Dermis microvascular lymphatic vessel endothelial cell (primary cell): ENCODE data around the gene DNER. TPM values are rescaled to one million over a fixed set of nuclear protein-coding genes. Genes with fewer than 3 reads are reported as not detected.

Experiments
- DNase-seq, 2 donors: peaks; one replicate each; pipeline versions ENCODE4 v3.0.0 to v3.0.0-alpha.2; 2010; ENCODE audit warnings: low read depth in 2 of 2
- total RNA-seq: library from RNA; depleted of rRNA; stranded (reverse); fragments of >200 nt; gene quantifications from 2 replicates; pipeline ENCODE4 v1.2.1, GENCODE V29; 2014

The DNER gene
- total RNA-seq, 1 donor from 2014 or later = under 0.01 TPM

DNA sequence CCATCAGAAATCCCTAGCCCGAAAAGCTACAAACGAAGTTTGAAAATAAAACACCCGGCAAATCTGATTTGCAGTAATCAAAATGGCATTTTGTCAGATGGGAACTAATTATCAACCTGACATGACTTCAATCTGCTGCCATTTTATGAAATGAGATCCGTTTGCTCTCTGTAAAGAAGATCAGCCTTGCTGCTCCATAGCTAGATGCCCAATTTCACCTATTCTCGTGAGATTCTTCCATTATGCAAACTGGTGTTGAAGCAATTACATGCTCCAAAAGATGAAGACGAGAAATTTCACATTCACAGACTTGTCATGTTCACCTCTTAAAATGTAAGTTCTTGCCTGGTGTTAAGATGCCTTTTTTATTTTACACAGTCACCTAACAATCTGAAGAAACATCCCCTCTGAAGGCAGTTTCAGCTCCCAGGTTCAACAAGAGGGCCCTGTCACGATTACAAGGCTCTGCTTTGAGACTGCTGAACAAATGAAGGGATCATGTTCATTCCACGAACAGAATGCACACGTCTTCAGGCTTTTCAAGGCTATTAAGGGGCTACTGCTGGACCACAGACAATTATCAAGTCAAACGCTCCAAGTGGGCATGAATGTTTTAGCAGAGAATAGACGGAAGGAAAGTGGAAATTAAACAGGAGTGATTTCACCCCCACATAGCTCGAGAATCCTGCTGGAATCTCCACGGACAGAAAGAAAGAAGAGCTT lies 270.6 kb downstream of the DNER start:
- peak in 1 of 2 donors; percentile 24 for DNase-seq

DNA sequence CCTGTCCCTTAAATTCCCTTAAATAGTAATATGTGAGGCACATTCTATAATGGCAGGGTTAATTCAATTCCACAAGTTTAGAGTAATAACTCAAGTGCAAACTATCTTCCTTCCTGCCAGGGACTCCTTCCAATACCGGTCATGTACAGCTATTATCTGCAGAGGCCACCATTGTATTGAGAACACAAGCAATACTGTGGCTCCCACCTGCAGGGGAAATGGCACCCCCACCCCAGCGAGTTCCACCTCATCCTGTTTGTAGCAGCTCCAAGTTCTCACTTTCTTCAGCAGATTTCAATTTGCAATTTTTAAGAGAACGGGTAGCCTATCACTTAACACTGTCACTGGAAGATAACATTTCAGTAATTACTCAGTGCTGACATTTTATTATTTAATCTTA lies 271.2 kb downstream of the DNER start:
- peak in 1 of 2 donors; percentile 70 for DNase-seq

DNA sequence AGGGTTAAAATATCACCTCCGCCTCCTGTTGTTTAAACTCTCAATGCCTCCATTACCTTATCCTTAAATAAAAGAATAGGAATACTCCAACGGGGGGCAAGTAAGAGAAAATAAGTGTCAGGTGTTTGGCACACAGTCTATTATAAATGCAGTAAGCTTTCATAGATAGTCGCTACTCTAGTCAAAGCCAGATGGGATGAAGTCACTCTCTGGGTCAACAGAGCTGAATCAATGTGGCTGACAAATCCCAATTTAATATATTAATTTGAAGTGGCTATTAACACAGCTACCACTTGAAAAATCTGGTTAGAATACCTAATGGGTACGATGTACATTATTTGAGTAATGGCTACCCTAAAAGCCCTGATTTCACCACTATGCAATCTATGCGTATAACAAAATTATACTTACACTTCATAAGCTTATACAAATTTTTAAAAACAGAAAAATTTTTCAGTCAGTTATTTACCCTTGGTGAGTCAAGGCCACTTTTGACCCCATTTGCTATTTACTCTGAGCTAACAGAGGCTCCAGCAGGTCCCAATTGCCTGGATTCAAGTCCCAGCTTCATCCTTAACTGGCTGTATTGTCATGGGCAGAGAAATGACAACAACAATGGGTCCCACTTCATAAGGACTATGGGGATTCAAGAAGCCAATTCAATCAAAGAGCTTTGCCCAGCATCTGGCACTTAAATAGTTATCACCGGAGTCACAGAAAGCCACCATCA lies 275.8 kb downstream of the DNER start:
- no peak for DNase-seq

DNA sequence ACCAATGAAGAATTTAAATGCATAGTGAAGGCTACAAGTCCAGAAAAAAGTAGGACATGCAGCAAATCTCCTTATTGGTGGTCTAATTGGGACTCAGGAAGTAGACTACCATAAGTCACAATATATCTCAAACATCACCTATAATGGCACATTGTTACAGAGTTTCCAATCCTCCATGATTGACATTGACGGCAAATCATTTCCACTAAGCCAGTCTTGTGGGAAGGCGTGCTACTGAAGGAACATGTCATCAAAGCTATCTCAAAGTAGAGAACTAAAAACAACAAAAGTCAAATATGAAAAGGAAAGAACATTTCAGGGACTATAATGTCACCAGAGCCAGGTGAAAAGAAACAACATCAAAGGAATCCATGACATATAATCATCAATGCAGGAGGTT lies 276.9 kb downstream of the DNER start:
- DNase-seq = no peak

DNA sequence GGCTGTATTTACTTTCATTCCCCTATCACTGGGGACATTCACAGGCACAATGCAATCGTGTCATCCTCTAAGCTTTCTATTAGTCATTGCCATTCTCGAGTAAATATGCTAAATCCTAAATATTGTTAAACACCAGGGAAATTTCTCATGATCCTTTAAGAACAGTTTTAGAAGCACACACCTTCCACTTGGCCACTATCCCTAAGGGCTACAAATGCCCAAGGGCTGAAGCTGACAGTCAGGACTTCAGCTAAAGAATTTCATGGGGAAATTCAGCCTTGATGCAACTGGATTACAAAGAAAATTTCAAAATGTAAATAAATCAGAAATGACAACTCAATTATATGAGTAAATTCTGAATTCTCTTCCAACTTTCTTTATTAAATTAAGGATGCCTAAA lies 280.2 kb downstream of the DNER start:
- no peak for DNase-seq

DNA sequence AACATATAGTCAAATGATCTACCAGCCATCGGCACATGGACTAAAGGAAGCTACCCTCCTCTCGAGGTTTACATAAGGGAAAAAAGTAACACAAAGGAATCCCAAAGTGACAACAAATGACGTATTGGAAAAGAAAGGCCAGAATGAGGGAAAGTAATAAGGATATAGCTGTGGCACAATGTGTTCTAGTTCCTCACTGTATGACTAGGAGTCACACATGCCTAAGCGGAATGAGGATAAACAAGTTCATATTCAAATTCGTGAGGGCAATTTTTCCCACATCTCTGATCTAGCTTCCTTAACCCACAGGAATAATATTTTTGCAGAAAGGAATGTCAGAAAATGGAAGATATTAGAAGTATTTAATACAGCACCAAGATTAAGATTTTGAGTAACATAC lies 281.0 kb downstream of the DNER start:
- DNase-seq = no peak

DNA sequence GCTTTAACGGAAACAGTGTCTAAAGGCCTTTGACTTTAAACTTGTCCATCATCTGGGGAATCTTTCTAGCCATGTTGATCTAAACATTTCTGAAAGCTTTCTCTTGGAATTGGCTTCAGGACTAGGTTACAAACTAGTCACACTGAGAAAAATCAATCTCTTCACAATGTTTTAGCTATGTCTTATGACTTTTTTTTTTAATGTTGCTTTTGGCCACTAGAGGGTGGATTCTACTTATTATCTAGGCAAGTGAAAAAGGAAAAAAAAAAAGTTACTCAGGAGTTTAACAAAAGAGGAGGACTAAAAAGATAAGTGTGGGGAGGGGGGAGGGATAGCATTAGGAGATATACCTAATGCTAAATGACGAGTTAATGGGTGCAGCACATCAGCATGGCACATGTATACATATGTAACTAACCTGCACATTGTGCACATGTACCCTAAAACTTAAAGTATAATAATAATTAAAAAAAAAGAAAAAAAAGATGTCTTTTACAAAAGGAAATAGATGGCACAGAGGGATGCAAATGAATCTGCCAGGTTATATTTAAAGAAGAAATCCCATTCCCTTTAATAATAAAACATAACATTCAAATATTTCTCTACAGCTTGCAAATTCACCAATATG lies 282.9 kb downstream of the DNER start:
- DNase-seq = peak; percentile 14 to 60

DNA sequence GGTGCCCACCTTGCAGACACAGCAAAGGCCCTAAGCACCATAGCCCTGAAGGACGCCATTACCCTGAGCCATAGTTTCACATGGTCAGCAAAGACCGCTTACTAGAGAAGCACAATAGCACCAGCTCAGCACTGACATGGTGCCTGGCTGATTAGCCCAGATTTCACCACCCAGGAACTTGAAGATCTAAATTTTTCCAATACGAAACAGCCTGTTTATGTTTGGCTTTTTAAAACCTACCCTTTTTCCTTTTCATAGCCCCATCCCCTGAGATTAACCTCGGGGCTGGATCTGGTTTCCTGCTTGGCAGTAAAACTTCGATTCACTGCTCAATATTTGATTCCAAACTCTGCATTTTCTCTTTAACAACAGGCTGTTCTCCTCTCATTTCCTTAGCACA lies 284.8 kb downstream of the DNER start:
- DNase-seq = no peak

DNA sequence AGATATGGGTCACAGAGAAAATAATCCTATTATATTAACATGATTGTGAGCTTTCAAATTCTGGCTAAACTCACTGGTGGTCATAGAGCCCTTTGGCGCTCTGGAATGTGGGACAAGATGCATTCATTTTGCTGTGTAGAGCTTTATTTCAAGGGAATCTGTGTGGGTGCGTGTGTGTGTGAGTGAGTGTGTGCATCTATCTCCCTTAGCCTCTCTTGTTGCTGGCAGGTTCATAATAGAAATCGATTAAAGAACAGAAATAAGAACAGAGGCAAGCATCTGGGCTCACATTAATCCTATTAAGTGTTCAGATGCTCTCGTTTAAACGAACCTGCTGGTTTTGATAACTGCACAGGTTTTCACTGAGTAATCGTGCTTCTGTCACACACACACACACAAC lies 287.9 kb downstream of the DNER start:
- DNase-seq = no peak

DNA sequence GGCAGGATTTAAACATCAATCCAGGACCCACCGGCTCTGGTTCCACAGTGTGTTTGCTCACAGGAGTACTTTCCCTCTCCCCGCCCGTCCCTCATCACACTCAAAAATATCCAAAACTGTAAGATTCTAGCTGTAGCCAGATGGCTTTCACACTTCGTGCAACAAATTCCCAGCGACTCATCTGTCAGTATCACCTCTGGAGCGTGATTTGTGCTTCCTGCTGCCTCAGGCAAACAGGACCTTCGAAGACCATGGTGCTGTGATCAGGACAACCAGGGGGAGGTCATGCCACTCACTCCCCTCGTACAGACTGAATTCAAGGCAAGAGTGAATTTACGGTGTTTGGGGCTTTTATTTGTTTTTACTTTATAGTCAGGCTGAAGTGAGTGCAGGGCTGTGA lies 288.8 kb downstream of the DNER start:
- no peak for DNase-seq

DNA sequence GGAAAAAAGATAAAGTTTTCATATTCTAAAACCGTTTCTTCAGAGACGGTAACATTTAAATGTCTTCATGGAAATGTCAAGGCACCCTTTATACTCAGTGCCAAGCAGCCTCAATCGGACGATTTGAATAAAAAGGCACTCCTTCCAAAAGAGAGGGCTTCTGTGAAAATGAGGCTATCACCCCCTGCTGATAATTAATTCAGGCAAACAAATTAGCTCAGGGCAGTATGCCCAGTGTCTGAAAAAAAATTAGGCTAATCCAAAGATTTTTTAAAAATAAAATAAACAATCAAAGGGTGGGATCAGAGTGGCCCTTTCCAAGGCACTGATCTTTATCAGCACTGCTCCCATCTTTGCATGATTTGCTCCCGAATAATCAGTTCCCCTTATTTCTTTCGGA lies 292.3 kb downstream of the DNER start:
- DNase-seq = no peak

DNA sequence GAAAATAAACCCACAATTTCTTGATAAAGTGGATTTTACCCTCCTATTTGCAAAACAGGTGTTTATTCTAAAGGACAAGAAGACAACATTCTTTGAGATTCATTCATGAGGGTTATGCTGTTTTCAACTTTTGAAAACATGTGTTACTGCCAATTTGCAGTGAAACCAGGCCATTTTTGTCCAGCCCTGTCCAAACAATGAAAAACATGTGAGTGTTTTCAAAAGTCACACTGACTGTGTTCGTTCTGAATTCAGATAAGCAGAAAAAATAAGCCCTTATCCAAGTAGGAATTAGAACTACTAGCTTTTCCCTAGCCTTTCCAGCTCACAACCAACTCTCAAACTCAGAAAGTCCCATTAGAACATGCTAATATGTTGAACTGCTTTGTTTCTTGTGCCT lies 295.2 kb downstream of the DNER start:
- DNase-seq = no peak

DNA sequence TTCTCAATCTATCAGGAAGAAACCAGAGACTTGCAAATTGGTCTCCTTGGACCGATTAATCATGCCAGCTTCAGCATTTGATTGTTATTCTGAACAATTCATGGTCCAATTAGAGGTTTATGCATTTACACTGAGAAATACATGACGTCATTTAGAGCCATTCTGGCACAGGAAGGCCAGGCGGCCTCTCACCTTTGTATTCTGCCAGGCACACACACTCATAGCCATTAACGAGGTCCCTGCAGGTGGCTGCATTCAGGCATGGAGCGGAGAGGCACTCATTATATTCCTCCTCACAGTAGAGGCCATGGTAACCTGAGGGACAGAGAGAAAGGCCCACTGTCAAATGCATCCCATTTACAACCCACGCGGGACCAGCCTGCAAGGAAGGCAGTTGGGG lies 296.4 kb downstream of the DNER start:
- peak in 1 of 2 donors; percentile 10 for DNase-seq

DNA sequence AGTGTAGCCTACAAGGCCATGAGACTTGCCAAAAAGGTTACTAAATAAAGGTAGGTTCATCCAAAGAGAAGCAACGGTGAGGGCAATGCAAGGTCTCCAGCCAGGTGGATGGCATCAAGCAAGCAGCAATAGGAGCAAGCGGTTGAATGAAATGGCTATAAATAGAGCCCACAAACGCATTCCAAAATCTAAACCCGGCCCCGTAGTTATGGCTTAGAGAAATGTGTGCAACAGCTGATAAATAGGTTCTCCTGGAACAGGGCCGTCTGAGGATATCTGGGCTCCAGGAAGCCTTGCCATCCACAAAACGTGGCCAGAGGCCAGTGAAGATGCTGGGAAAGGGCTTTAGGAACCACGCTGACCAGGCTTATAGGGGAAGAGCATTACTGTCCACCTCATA lies 297.2 kb downstream of the DNER start:
- DNase-seq = no peak

DNA sequence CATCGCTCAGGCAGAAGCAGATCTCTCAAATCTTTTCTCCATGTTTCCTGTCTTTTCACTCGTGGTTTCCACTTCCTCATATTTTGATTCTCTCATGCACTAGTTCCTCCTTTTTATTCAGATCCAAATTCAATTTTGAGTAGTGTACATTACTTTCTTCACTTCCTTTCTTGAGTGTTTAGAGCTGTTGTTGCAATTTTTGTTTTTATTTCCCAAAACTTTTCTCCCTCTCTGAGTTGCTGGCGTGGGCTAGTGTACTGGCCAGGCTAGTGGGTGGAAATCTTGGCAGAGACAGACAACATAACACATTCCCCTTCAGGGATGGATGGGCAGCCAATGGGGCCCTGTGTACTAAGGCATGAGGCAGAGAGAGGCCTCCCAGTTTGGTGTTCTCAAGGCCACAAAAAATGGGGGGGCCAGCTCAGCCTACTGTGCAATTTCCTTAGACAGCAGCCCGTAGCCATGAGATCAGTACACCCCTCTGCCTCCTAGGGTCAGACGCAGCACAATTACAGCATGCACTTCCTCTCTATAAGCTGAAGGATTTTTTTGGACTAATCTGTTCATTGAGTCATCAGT lies 298.1 kb downstream of the DNER start:
- no peak for DNase-seq

DNA sequence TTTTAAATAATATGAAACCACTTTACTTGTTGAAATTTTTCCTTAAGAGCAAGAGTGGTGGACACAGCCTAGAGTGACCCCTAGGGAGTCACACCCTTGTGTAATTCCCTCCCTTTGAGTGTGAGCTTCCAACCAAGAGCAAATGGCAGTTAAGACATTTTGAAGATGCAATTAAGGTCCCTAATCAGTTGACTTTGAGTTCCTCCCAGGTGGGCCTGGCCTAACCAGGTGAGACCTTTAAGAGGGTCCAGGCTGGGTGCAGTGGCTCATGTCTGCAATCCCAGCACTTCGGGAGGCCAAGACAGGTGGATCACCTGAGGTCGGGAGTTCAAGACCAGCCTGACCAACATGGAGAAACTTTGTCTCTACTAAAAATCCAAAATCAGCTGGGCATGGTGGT lies 299.7 kb downstream of the DNER start:
- DNase-seq = no peak

DNA sequence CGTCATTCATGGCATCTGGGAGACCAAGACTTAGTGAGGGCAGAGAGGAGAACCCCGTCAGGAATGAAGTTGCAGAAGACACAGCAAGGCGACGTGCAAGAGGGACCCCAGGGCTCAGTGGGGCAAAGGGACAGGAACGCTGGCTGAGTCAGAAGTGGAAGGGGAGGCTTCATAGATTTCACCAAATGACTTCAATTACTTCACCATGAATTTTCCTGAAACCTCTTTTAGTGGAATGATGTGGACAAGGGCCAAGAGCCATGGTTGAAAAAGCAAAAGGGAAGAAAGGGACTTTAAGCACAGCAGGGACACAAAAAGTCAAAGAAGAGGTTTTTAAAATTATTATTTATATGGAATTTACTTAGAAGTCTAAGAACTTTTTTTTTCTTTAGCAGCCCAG lies 301.7 kb downstream of the DNER start:
- no peak for DNase-seq

DNA sequence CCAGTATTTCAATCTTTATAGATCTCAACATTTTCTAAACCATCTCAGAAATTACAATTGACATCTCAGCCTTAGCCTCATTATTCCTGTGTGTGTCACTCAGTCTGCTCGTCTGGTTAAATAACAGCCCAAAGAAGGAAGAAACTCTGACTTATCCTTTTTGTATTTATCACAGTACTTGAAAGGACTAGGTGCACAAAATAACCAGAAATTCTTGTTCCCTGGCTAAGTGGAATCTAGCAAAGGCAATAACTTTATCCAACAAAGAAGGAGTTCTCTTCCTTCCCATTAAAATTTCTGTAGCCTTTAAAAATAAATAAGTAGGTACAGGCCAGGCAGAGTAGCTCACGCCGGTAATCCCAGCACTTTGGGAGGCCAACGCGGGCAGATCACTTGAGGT lies 303.4 kb downstream of the DNER start:
- no peak for DNase-seq

DNA sequence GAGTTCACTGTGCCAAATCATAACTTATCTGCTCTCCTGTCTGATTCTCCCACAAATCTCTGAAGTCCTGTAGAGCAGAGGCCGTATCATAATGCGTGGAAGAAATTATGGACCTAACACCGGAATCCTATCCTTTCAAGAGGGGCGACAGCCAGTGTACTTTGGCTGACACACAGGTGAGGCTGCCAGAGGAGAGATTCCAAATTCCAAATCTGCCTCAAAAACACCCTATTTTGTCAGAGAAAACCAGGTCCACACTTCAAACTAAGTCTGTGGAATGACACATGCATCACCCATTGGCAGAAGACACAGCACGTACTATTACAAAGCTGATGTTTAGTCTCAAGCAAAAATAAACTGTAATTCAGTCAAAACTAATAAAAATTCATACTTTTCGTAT lies 304.1 kb downstream of the DNER start:
- DNase-seq = no peak

DNA sequence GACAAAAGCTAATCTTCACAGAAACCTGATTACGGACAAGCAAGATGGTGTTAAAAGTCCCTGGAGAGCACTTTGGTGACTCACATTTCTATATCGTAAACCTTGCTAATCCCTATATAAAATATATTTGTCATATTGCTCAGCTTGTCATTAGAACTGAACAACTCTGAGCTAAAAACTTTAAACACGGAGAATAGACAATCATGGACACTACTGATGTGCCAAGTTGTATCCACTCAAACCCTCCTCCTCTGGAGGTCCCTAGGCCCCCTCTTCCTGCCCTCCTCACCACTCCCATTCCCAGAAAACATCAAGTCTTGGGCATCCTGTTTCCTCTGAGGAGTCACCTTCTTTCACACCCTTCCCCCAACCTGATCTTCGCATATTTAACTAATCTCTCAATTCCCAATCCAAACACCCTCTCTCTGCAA lies 304.6 kb downstream of the DNER start:
- no peak for DNase-seq

DNA sequence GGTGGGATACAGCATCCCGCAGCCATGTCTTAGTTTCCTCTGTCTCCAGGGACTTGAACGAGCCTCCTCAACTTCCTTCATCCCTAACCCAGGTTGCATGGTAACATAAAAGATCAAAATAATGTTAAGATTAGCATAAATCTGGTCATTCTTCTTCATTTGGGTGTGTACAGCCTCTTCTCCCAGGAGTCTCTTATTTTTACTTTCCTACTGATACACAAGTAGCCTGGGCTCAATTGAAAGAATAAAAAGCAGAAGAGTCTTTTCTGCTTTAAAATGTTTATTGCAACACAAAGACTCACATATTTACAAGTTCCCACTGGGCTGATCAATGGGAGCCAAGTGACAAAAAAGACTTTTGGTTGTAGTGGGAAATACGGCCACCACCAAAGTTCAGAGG lies 305.4 kb downstream of the DNER start:
- DNase-seq = no peak

DNA sequence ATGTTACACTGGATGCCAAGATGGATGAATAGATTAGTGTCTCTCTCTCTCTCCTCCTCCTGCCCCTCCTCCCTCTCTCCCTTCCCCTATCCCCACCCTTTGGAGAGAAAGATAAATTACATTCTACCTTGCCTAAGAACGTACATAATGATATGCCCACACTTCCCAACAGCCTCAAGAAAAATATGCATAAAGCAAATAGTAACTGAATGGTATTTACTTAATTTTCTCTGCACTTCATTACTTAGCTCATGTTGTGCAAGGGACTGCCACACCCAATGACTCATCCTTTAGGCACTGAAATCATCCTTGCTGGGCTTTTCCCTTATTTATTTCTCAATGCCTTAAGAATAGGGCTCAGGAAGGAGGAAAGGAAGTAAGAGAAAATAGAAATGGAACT lies 306.0 kb downstream of the DNER start:
- peak in 1 of 2 donors; percentile 76 for DNase-seq
